HT-29 (cell line): ENCODE results near the gene METAP1. TPM values are rescaled to one million over a fixed set of nuclear protein-coding genes. Genes with fewer than 3 reads are reported as not detected.
A peak's percentile ranks its signal among the peaks of the same experiment; 100 is the strongest.

Source experiments
- DNase-seq: peaks from one replicate; pipeline ENCODE4 v3.0.0-alpha.2; 2015; ENCODE audit warnings: low spot score
- total RNA-seq: library from RNA; depleted of rRNA; stranded (reverse); fragments of >200 nt; shearing (Covaris generic); gene quantifications from 2 replicates; pipeline ENCODE4 v1.2.3, GENCODE V29; 2014

METAP1 gene
- total RNA-seq, 1 experiment from 2014 or later: 55.3 TPM

- DNase-seq: no peak
Measured at GRCh38 chr4:98997166-98997565, 1.6 kb downstream of the METAP1 start.

DNA sequence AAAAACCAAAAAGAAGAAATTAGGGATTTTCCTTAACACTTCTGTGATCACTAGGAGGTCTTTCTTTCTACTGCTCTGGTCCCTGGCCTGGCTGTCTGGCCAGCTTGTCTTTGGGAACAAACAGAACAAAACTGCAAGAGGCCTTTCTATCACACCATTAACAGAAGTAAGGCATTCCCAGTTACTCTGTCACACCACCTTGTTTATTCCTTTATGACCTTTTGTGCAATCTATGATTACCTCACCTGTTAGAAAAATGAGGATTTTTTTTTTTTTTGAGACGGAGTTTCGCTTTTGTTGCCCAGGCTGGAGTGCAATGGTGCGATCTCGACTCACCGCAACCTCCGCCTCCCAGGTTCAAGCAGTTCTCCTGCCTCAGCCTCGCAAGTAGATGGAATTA is 3.0 kb downstream of the METAP1 start:
- no peak for DNase-seq

DNA sequence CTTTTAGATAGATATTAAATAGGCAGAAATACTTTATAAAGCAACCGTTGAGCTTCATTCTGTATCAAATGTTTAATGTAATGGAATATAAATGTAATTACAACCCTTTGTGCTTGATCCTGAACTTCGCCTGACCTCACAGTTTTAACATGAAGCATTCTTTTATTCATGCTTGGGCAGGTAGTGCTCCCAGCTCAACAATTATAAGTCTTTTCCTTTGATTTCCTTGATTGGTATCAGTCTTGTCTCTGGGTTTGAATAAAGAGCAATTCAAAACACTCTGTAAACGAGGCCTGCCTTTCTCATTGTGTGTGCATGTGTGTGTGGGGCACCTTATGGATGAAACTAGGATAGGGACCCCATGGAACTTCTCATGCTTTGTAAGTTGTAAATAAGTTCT is 6.8 kb downstream of the METAP1 start:
- DNase-seq: no peak

GRCh38 chr4:99008051-99008450 is 12.5 kb downstream of the METAP1 start:
- DNase-seq: no peak

- DNase-seq: no peak
Measured at GRCh38 chr4:99011910-99012309, 16.4 kb downstream of the METAP1 start.

- DNase-seq: no peak
Measured at GRCh38 chr4:99013402-99013843, 17.9 kb downstream of the METAP1 start.

- DNase-seq: no peak
Measured at GRCh38 chr4:99013884-99014523, 18.5 kb downstream of the METAP1 start.

DNA sequence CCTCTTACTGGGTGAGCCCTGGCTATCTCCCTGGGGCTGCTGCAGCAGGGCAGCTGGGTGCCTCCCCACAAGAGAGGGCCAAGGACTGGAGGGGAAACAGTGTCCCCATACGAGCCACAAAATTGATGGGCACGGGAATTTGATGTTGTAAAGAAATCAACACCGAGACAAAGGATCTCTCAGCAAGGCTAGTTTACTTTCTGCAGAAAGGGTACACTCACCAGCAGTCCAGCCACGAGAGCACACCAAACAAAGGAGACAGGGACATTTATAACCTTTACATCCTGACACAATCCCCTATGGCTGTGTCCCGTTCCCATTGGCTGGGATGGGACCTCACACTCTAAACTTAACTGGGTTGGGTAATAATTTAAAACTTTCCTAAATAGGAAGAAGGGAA is 25.9 kb downstream of the METAP1 start:
- DNase-seq: no peak

- DNase-seq: no peak
Measured at GRCh38 chr4:99022566-99022965, 27.0 kb downstream of the METAP1 start.

DNA sequence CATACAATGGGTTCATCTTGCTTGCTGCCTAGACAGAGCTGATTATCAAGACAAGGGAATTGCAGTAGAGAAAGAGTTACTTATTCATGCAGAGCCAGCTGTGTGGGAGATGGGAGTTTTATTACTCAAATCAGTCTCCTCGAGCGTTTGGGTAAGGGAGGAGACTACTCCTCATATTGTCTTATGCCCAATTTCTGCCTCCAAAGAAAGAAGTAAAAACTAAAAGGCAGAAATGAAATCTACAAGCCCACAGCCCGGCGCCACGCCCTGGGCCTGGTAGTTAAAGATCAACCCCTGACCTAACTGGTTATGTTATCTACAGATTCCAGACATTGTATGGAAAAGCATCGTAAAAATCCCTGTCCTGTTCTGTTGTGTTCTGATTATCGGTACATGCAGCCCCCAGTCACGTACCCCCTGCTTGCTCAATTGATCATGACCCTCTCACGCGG is 28.3 kb downstream of the METAP1 start:
- peak; percentile 22 for DNase-seq

DNA sequence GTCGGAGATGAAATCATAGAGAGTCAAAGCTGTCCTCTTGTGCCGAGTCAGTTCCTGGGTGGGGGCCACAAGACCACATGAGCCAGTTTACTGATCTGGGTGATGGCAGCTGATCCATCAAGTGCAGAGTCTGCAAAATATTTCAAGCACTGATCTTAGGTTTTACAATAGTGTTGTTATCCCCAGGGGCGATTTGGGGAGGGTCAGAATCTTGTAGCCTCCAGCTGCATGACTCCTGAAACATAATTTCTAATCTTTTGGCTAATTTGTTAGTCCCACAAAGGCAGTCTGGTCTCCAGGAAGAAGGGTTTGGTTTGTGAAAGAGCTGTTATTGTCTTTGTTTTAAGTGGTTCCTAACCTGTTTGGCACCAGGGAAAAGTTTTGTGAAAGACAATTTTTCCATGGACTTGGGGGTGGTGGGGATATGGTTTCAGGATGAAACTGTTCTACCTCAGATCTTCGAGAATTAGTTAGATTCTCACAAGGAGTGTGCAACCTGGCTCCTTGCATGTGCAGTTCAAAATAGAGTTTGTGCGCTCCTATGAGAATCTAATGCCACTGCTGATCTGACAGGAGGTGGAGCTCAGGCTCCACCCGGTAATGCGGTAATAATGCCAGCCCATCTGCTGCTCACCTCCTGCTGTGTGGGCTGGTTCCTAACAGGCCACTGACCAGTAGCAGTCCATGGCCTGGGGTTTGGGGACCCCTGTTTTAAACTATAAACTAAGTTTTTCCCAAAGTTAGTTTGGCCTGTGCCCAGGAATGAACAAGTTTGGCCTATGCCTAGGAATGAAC is 29.2 kb downstream of the METAP1 start:
- DNase-seq: peak; percentile 48

- no peak for DNase-seq
Measured at GRCh38 chr4:99025506-99025905, 30.0 kb downstream of the METAP1 start.

DNA sequence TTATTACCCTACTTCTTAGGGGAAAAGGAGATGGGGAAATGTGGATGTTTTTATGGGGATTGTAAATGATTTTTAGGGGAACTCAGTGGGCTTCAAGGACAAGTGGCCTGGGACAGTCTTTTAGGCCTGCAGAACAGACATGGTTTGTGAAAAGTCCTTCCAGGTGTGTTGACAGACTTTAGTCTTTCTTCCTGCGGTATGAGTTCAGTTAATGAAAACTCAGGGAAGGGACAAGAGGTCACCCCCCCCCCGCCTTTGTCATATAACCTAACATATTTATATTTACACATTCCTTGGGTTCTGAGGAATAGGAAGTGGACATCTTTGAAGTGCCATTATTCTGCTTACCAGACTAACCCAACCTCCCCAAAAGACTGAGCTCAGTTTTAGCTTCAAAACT is 31.8 kb downstream of the METAP1 start:
- DNase-seq: no peak

- DNase-seq: no peak
Measured at GRCh38 chr4:99028187-99028586, 32.7 kb downstream of the METAP1 start.

DNA sequence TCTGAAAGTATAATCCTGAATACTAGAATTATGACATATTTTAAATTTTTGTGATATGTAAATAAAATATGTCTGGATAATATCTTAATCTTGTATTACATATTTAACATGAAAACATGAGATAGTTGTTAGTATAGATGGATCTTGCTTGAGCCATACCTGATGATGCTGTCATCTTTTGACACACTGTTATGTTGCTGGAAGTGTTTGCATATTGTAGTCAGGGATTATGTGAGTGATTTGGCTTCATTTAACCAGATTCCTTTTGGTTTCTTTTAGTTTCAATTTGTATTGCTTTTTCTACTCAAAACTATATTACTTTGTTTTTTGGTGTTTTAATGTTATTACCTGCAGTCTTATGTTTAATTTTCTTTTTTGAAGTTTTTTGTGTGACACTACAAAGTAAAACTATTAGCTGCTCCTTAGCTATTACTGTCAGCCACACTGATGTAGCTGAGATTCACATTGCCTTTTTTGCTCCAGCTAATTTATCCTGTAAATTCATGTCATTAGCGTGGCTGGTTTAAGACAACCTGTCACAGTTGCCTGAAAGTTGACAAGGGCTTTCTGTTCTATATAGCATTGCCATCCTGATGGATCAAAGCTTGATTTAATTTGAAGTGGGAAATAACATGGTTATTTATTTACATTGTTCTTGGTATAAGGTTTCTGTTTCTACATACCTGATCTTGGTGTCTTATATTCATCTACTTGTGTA is 33.7 kb downstream of the METAP1 start:
- no peak for DNase-seq

- no peak for DNase-seq
Measured at GRCh38 chr4:99029852-99030251, 34.3 kb downstream of the METAP1 start.

DNA sequence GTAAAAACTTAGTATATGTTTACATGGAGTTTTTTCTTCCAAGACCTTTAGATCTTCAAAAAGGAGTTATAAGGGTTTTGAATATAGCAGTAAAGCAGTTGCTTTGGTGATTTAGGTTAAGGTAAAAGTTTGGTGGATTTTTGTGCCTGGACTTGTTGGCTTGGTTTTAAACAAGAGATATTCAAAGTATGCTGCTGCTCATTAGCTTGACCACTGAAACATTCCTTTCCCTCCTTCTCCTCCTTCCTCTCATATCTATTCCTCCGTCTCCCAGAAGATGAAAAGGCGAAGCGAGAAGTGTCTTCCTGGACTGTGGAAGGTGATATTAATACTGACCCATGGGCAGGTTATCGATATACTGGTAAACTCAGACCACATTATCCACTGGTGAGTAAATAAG is 38.4 kb downstream of the METAP1 start:
- no peak for DNase-seq

GRCh38 chr4:99038213-99038612 is 42.7 kb downstream of the METAP1 start:
- no peak for DNase-seq

DNA sequence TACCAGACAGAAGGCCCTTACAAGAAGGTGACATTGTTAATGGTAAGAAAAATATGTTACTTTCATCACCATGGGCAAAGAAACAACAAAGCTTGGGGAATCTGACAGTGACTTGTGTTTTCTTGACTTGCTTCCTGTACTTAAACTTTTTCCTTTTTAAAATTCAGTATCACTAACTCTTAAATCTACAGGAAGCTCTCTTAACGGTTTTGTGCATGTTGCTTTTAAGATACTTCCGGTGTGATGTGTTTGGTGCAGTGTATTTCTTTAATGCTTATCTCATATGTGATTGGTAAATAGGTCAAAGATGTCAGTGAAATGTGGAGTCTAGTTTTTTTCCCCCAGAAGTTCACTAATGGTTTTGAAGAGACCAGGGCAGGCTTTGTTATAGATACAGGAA is 47.8 kb downstream of the METAP1 start:
- no peak for DNase-seq

- DNase-seq: no peak
Measured at GRCh38 chr4:99047710-99048109, 52.2 kb downstream of the METAP1 start.

DNA sequence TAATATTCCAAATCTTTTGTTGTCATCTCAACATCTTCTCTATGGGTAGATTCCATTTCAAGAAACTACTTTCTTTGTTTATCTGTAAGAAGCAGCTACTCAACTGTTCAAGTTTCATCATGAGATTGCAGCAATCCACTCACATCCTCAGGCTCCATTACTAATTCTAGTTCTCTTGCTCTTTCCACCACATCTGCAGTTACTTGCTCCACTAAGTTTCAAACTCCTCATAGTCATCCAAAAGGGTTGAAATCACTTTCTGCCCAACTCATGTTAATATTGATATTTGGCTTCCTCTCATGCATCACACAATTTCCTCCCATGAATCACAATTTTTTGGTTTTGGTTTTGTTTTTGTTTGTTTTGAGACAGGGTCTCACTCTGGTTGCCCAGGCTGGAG is 57.4 kb downstream of the METAP1 start:
- DNase-seq: no peak

- DNase-seq: no peak
Measured at GRCh38 chr4:99054428-99054994, 59.0 kb downstream of the METAP1 start.
